SK-N-SH (cell line): ENCODE data around the gene ZDHHC19. TPM values are rescaled to one million over a fixed set of nuclear protein-coding genes. Genes with fewer than 3 reads are reported as not detected.

Experiments
- CTCF ChIA-PET: fragments of 300-600, 350-600 bp; formaldehyde crosslinking; extraction: SDS; loops from one replicate; lab custom pipeline; 2021; lab: Yijun Ruan, JAX
- POLR2A ChIA-PET: fragments of 350-600 bp; sonication (Branson Sonifier 250); formaldehyde crosslinking; extraction: SDS; loops from one replicate; lab custom pipeline; 2020; ENCODE audit warnings: antibody characterized with exemption, inconsistent platforms; lab: Yijun Ruan, JAX
- DNase-seq: peaks from one replicate; pipeline ENCODE4 v3.0.0; 2012
- H2AFZ ChIP-seq: fragments of 200-600 bp; sonication (generic); 2 replicates; pipeline ENCODE4 v1.8.1; 2016; ENCODE audit warnings: antibody characterized with exemption, mild to moderate bottlenecking, low read depth
- H3F3A ChIP-seq: fragments of 200-600 bp; sonication (generic); replicated peaks from 2 replicates; pipeline ENCODE3; 2016; ENCODE audit warnings: antibody characterized with exemption, mild to moderate bottlenecking; ENCODE audit not compliant: insufficient read depth
- H3K27ac ChIP-seq, 2 experiments: fragments of 200-500 bp in 1 of 2; fragments of 200-600 bp in 1 of 2; sonication (Bioruptor generic) in 1 of 2; sonication (generic), shearing (Covaris generic) in 1 of 2; 2 replicates each; pipeline versions ENCODE4 v1.5.1 to v1.6.1; 2014 to 2016; ENCODE audit warnings: low read depth in 2 of 2, inconsistent platforms in 1 of 2, low read length in 1 of 2, mild to moderate bottlenecking in 1 of 2, mixed read lengths in 1 of 2
- H3K27me3 ChIP-seq: fragments of 200-600 bp; sonication (generic), shearing (Covaris generic); 2 replicates; pipeline ENCODE4 v1.6.1; 2016; ENCODE audit warnings: mixed run types; ENCODE audit not compliant: insufficient read depth
- H3K36me3 ChIP-seq, 2 experiments: fragments of 200-500 bp in 1 of 2; fragments of 200-600 bp in 1 of 2; sonication (Bioruptor generic) in 1 of 2; sonication (generic) in 1 of 2; replicated peaks in 1 of 2; 2 replicates each; pipeline versions ENCODE3 to v1.5.1; 2014 to 2016; ENCODE audit warnings: low read length in 1 of 2, mild to moderate bottlenecking in 1 of 2; ENCODE audit not compliant: insufficient read depth in 2 of 2, control insufficient read depth in 1 of 2
- H3K4me1 ChIP-seq, 2 experiments: fragments of 200-500 bp in 1 of 2; fragments of 200-600 bp in 1 of 2; sonication (Bioruptor generic) in 1 of 2; sonication (generic), shearing (Covaris generic) in 1 of 2; 2 replicates each; pipeline versions ENCODE4 v1.5.1 to v1.6.1; 2014 to 2016; ENCODE audit warnings: low read depth in 1 of 2, low read length in 1 of 2, mixed run types in 1 of 2; ENCODE audit not compliant: insufficient read depth in 2 of 2, control insufficient read depth in 1 of 2
- H3K4me2 ChIP-seq: fragments of 200-600 bp; sonication (generic), shearing (Covaris generic); 2 replicates; pipeline ENCODE4 v1.6.1; 2017; ENCODE audit warnings: mixed run types
- H3K4me3 ChIP-seq, 2 experiments: fragments of 200-500 bp in 1 of 2; fragments of 200-600 bp in 1 of 2; sonication (Bioruptor generic) in 1 of 2; sonication (generic), shearing (Covaris generic) in 1 of 2; 2 replicates each; pipeline versions ENCODE4 v1.5.1 to v1.8.1; 2014 to 2016; ENCODE audit warnings: low read depth in 2 of 2, inconsistent platforms in 1 of 2, low read length in 1 of 2, mild to moderate bottlenecking in 1 of 2, mixed read lengths in 1 of 2, moderate library complexity in 1 of 2
- H3K79me2 ChIP-seq: fragments of 200-600 bp; sonication (generic); 2 replicates; pipeline ENCODE4 v1.8.1; 2017; ENCODE audit warnings: mild to moderate bottlenecking; ENCODE audit not compliant: insufficient read depth
- H3K9ac ChIP-seq: fragments of 200-600 bp; sonication (generic); 2 replicates; pipeline ENCODE4 v1.6.1; 2017; ENCODE audit warnings: mixed run types
- H3K9me2 ChIP-seq: fragments of 200-600 bp; sonication (generic); 2 replicates; pipeline ENCODE4 v1.6.1; 2017; ENCODE audit warnings: mixed run types
- H3K9me3 ChIP-seq: fragments of 200-600 bp; sonication (generic); 2 replicates; pipeline ENCODE4 v1.6.1; 2017; ENCODE audit warnings: mixed run types, mild to moderate bottlenecking, moderate library complexity
- H4K20me1 ChIP-seq: fragments of 200-600 bp; sonication (generic); 2 replicates; pipeline ENCODE4 v1.6.1; 2017; ENCODE audit warnings: mild to moderate bottlenecking, mixed run types; ENCODE audit not compliant: insufficient read depth
- CHD2 ChIP-seq: fragments of 150-350 bp; IDR thresholded peaks from 2 replicates; pipeline ENCODE4 v1.6.1; 2018; ENCODE audit warnings: low read length; ENCODE audit not compliant: partially characterized antibody
- CTCF ChIP-seq: fragments of 200-600 bp; sonication (generic); IDR thresholded peaks from 2 replicates; pipeline ENCODE4 v1.6.1; 2017; ENCODE audit warnings: antibody characterized with exemption, mild to moderate bottlenecking, moderate library complexity
- FOXJ3 ChIP-seq: sonication (generic); formaldehyde crosslinking; IDR thresholded peaks from 2 replicates; pipeline ENCODE4 v1.5.1; 2020; ENCODE audit warnings: mild to moderate bottlenecking, missing genetic modification reagents
- GATA2 ChIP-seq: sonication (generic); formaldehyde crosslinking; IDR thresholded peaks from 2 replicates; pipeline ENCODE4 v1.5.0; 2020; ENCODE audit warnings: mild to moderate bottlenecking, missing genetic modification reagents
- NFIC ChIP-seq: IDR thresholded peaks from 2 replicates; pipeline ENCODE4 v1.4.0; 2012; ENCODE audit warnings: borderline replicate concordance
- POLR2AphosphoS5 ChIP-seq: IDR thresholded peaks from 2 replicates; pipeline ENCODE4 v1.6.1; 2012; ENCODE audit warnings: low read depth, low read length
- RAD21 ChIP-seq: IDR thresholded peaks from 2 replicates; pipeline ENCODE4 v1.6.1; 2012; ENCODE audit warnings: mild to moderate bottlenecking, low read length
- RFX5 ChIP-seq: IDR thresholded peaks from 2 replicates; pipeline ENCODE4 v1.6.1; 2012; ENCODE audit warnings: mild to moderate bottlenecking, improper control_type of control experiment, low read length
- SIN3A ChIP-seq: IDR thresholded peaks from 2 replicates; pipeline ENCODE4 v1.6.1; 2012; ENCODE audit warnings: low read depth, mild to moderate bottlenecking, low read length, moderate library complexity, borderline replicate concordance
- SMC3 ChIP-seq: IDR thresholded peaks from 2 replicates; pipeline ENCODE4 v1.6.1; 2012; ENCODE audit warnings: low read depth, low read length, improper control_type of control experiment
- TAF1 ChIP-seq: IDR thresholded peaks from 2 replicates; pipeline ENCODE4 v1.6.1; 2012; ENCODE audit warnings: low read depth, mild to moderate bottlenecking, low read length, moderate library complexity, borderline replicate concordance
- TCF12 ChIP-seq: IDR thresholded peaks from 2 replicates; pipeline ENCODE4 v1.4.0; 2012
- USF2 ChIP-seq: fragments of 150-350 bp; IDR thresholded peaks from 2 replicates; pipeline ENCODE4 v1.6.1; 2017; ENCODE audit warnings: antibody characterized with exemption, low read length, low read depth, borderline replicate concordance
- ZBTB33 ChIP-seq: IDR thresholded peaks from 2 replicates; pipeline ENCODE4 v1.4.0; 2012; ENCODE audit warnings: low read depth, borderline replicate concordance
- WGBS: methylation state at CpG from one replicate; pipeline ENCODE4 v1.1.6; 2017; ENCODE audit warnings: low lambda C conversion rate; 5-methylcytosine and 5-hydroxymethylcytosine counted together
- polyA plus RNA-seq, 3 experiments: library from polyadenylated mRNA; depleted of rRNA; stranded (reverse); fragments of >200 nt; gene quantifications; 2 replicates each; pipeline ENCODE4 v1.2.3, GENCODE V29; 2012

ZDHHC19 gene
- polyA plus RNA-seq, 1 of the 3 experiments (the other 2 are of a cell fraction) = not detected

- Histone ChIP-seq H3K9me2 (no peaks in the 10 kb centered on the region), H3K36me3 (no peaks in the 10 kb centered on the region), H3K9ac (no peak overlapping the region), H3K79me2 (no peaks in the 10 kb centered on the region), H4K20me1 (no peaks in the 10 kb centered on the region), H3K4me1 (no peaks in the 10 kb centered on the region; a peak in 1 of 4 replicates), H3K4me3 (no peak overlapping the region), H3K27ac (no peak overlapping the region), H3K9me3 (no peaks in the 10 kb centered on the region), H3K27me3 (no peaks in the 10 kb centered on the region), H3K4me2 (no peak overlapping the region), H3F3A (no peaks in the 10 kb centered on the region), H2AFZ (no peak overlapping the region)
- WGBS = 84% methylated on average over 13 of the region's 15 CpGs
- DNase-seq = no peak
- ChIA-PET CTCF (no interaction called here), POLR2A (no interaction called here)
- no peak for TF ChIP-seq RFX5
Observed at GRCh38 chr3:196159952-196160804, 51.0 kb downstream of the ZDHHC19 start.

- TF ChIP-seq POLR2AphosphoS5 (no peak), SIN3A (no peak), NFIC (no peak), CTCF (no peak), RAD21 (no peak), CHD2 (no peak), TAF1 (no peak)
- TF ChIP-seq, all 33 proteins: peak for 0
- DNase-seq = no peak
- no peak overlapping the region for H3K9ac ChIP-seq
- WGBS = 93% methylated on average over 13 of the region's 13 CpGs
- no peaks in the 10 kb centered on the region for H4K20me1 ChIP-seq
- H3F3A ChIP-seq = no peaks in the 10 kb centered on the region
- no peak overlapping the region for H3K27ac ChIP-seq
- H3K27me3 ChIP-seq = no peaks in the 10 kb centered on the region
- no peaks in the 10 kb centered on the region for H3K9me3 ChIP-seq
- CTCF ChIA-PET = no interaction called here
- H3K9me2 ChIP-seq = no peaks in the 10 kb centered on the region
- H3K4me2 ChIP-seq = no peak overlapping the region
- POLR2A ChIA-PET = no interaction called here
- H3K79me2 ChIP-seq = no peaks in the 10 kb centered on the region
- no peaks in the 10 kb centered on the region; a peak in 1 of 4 replicates for H3K4me1 ChIP-seq
- H3K4me3 ChIP-seq = no peak overlapping the region
- H3K36me3 ChIP-seq = no peaks in the 10 kb centered on the region
- no peak overlapping the region for H2AFZ ChIP-seq
Observed at GRCh38 chr3:196159526-196159925, 51.7 kb downstream of the ZDHHC19 start.

GRCh38 chr3:196156160-196156559, 55.0 kb downstream of the ZDHHC19 start:
- Histone ChIP-seq H3K4me3 (no peak overlapping the region), H3K4me2 (no peak overlapping the region), H3K79me2 (no peaks in the 10 kb centered on the region), H3K36me3 (no peaks in the 10 kb centered on the region), H3K4me1 (no peaks in the 10 kb centered on the region; a peak in 1 of 4 replicates), H3K27ac (no peak overlapping the region), H3K9me3 (no peaks in the 10 kb centered on the region), H3K9me2 (no peaks in the 10 kb centered on the region), H2AFZ (no peak overlapping the region), H3K27me3 (no peaks in the 10 kb centered on the region), H4K20me1 (no peaks in the 10 kb centered on the region), H3F3A (no peaks in the 10 kb centered on the region), H3K9ac (no peak overlapping the region)
- no peak for DNase-seq
- WGBS = 60% methylated on average over 6 of the region's 6 CpGs
- POLR2A ChIA-PET = no interaction called here
- CTCF ChIA-PET = no interaction called here
- TF ChIP-seq USF2 = no peak
- no peak for TF ChIP-seq GATA2 (CRISPR knock-in tag)
- no peak for TF ChIP-seq TCF12
- TF ChIP-seq ZBTB33 = no peak
- TF ChIP-seq FOXJ3 (CRISPR knock-in tag) = no peak
- TF ChIP-seq NFIC = no peak
- TF ChIP-seq SMC3 = no peak
- no peak for TF ChIP-seq TAF1
